ENCODE measurements around the gene INTS11.
"Not testable (repeated sequence)": the region's sequence is repeated elsewhere in the genome, so short reads cannot be mapped to it uniquely, and the experiment has no call there.

INTS11 gene

GRCh38 chr1:1331068-1331965, 6.9 kb upstream of the INTS11 start, which contains the start of gene TAS1R3:
Gene TAS1R3, plus strand, starts transcription at chr1:1331280. Its CDS starts 66 bp downstream, at chr1:1331346.
- in situ Hi-C loops (cut with HindIII; ENCODE audit: low sequenced_read_pairs), result no loop called here

DNA sequence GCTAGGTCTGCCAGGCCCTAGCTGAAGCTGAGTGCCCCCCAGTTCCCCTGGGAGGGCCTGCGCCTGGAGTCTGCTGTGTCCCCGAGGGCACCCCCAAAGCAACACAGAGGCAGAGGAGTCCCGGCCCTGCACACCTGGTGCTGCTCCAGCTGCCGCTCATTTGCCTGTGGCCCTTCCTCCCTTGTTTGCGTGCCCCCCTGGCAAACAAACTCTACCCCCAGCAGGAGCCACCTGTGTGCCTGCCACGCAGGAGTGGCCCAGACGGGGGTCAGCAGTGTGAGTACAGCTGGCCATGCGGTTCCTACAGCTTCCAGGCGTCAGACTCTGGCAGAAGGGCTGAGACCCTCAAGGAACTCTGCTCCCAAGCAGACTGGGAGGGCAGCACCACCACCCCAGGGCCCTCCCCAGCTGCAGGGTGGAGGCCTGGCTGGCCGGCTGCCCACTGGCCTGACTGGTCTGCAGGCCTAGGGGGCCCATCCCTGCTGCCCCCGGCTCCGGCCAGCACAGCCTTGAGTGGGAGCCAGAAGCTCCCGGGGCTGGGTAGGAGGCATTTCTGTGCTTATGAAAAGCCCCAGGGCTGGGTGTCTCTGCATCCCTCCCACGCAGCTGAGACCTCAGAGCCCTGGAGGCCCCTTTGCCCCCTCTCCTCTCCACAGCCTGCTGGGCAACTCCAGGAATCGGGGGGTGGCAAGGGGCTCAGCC, 6.1 kb upstream of the INTS11 start:
- in situ Hi-C loops (cut with HindIII; ENCODE audit: low sequenced_read_pairs), result no loop called here

DNA sequence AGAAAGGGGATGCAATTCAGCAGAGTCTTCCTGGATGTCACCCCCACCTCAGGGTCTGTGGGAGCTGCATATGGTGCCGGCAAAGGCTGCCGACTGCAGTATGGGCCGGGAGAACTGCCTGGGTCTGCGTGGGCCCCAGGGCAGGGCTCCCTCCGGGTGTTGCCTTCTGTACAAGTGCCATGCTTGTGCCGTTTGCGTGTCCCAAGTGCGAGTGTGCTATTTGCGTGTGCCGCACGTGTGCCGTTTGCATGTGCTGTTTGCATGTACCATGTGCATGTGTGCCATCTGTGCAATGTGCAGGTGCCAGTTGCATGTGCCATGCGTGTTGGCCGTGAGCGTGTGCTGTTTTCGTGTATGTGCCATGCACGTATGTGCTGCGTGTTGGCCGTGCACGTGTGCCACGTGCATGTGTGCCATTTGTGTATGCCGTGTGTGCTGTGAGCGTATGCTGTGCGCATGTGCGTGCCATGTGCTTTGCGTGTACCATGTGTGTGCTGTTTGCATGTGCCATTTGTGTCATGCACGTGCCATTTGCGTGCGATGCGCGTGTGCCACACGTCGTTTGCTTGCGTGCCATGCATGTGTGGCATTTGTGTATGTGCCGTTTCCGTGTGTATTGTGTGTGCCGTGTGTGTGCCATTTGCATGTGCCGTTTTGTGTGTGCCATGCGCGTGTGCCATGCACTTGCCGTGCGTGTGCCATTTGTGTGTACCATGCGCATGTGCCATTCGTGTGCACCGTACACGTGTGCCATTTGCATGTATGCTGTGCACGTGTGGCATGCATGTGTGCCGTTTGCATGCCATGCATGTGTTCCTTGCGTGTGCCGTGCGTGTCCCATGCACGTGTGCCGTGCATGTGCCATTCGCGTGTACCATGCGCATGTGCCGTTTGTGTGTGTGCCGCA, 5.1 kb upstream of the INTS11 start:
- in situ Hi-C loops (cut with HindIII; ENCODE audit: low sequenced_read_pairs), result no loop called here

DNA sequence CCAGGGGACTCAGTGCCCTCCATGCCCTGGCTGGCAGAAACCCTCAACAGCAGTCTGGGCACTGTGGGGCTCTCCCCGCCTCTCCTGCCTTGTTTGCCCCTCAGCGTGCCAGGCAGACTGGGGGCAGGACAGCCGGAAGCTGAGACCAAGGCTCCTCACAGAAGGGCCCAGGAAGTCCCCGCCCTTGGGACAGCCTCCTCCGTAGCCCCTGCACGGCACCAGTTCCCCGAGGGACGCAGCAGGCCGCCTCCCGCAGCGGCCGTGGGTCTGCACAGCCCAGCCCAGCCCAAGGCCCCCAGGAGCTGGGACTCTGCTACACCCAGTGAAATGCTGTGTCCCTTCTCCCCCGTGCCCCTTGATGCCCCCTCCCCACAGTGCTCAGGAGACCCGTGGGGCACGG, 3.8 kb upstream of the INTS11 start:
- in situ Hi-C loops (cut with HindIII; ENCODE audit: low sequenced_read_pairs), result no loop called here

DNA sequence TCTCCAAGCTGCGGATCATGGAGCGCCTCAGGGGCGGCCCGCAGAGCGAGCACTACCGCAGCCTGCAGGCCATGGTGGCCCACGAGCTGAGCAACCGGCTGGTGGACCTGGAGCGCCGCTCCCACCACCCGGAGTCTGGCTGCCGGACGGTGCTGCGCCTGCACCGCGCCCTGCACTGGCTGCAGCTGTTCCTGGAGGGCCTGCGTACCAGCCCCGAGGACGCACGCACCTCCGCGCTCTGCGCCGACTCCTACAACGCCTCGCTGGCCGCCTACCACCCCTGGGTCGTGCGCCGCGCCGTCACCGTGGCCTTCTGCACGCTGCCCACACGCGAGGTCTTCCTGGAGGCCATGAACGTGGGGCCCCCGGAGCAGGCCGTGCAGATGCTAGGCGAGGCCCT, 2.8 kb upstream of the INTS11 start:
- in situ Hi-C loops (cut with HindIII; ENCODE audit: low sequenced_read_pairs), result no loop called here

- in situ Hi-C loops (cut with HindIII; ENCODE audit: low sequenced_read_pairs), result no loop called here
These were observed 1.7 kb upstream of the INTS11 start for GRCh38 chr1:1326075-1326605.

DNA sequence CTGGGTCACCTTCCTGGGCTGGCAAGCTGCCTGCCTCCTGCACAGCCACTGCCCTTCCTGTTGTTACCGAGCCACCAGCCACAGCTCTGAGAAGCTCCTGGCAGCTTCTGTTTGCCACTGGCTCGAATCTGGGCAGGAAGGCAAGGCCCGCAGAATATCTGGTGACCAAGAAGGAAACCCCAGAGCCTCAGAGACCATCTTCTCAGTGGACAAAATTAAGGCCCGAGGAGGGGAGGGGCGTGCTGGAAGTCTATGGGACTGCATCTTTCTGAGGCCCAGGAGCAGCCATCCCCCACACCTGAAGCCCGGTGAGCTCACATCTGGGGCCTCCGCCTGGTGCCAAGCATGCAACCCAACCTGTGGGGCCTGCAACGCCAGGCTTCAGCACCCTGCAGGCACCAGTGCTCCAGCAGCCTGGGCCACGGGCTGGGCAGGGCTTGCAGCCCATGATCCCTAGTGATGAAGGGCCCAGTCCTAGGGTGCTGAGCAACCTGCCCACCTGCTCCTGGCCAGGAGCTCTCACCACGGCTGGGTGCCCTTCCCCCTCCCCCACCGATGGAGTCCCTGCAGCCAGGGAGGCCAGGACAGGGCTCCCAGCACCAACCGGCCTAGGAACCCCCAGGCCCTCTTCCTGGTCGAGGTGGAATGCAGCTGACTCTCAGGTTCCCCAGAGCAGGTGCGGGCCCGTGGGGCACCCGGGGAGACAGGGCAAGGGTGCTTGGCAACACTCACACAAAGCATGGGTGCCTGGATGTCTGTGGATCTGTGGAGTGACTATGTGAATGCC, 1.0 kb upstream of the INTS11 start:
- in situ Hi-C loops (cut with HindIII; ENCODE audit: low sequenced_read_pairs), result no loop called here

DNA sequence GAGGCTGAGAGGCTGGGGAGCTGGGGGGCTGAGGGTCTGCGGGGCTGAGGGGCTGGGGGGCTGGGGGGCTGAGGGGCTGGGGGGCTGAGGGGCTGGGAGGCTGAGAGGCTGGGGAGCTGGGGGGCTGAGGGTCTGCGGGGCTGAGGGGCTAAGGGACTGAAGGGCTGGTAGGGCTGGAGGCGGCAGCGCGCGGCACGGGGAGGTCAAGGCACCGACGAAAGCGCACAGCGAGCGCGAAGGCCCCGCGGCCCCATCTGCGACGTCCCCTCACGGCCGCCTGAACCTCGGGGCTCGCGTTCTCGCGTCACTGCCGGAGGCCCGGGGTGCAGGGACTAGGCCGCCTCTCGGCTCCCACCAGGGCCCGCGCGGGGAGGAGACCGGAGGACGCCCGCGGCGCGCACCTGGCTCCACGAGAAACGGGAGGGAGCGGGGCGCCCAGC, 356 bp downstream of the INTS11 start:
- in situ Hi-C loops (cut with HindIII; ENCODE audit: low sequenced_read_pairs), result no loop called here

DNA sequence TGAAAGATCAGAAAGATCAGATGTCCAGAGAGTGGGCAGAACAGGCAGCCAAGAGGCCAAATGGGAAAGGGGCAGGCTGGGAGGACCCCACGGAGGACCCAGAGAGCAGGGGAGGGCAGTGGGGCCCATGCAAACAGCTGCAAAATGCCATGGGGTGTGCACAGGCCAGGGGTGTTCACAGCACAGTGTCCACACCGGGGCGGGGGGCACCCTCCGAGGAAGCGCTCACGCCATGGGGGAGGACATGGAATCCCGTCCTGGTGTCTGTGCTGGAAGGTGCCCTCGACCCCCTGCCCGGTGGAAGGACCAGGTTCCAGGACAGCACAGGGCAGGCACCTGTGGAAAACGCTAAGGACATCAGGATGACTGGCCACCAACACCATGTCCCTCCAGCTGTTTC, 1.5 kb downstream of the INTS11 start:
- in situ Hi-C loops (cut with HindIII; ENCODE audit: low sequenced_read_pairs), result no loop called here

GRCh38 chr1:1322418-1322817, 2.0 kb downstream of the INTS11 start:
- in situ Hi-C loops (cut with HindIII; ENCODE audit: low sequenced_read_pairs), result no loop called here

- in situ Hi-C loops (cut with HindIII; ENCODE audit: low sequenced_read_pairs), result no loop called here
These were observed 3.0 kb downstream of the INTS11 start for GRCh38 chr1:1321477-1321876.

DNA sequence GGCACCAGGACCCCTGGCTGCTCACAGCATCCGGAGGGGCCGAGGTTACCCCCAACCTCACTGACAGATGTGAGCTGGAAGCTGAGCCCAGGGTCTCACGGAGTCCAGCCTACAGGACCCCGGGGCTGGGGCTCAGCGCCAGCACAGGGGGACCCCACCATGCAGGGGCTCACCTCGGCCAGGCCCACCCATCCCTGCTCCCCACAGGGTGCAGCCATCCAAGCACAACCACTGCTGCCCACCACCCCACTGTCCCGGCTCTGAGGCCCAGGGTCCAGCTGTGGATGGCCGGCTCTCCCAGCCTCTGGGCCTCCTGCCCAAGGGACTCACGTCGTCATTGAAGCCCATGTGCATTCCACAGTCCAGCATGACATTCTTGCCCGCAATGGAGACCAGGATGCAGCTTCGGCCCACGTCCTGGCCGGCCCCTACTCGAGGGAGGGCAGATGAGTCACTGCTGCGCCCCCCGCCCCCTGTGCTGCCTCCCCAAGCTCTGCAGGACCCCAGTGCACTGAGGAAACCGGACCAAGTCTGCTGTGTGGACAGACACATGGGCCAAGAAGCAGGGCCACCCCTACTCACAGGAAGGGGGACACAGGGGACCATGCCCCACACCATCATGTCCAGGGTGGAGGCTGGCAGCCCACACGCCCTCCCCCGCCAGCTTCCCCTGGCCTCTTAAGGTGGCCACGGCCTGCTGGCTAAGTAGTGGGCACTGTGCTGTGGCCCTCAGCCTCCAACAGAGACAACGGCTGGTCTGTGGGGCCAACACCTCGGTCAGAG, 3.6 kb downstream of the INTS11 start:
- in situ Hi-C loops (cut with HindIII; ENCODE audit: low sequenced_read_pairs), result no loop called here

DNA sequence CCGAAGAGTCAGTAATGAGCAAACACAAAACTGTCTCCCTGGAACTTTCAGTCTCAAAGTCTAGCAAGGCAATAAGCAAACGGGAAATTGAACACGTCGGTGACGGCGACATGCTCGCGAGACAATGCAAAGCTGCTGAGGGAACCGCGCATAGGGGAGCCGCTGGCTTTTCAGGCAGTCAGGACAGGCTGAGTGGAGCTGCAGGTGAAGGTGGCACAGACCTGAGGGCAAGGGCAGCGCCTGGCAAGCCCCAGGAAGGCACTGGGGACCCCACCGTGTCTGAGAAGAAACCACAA, 4.9 kb downstream of the INTS11 start:
- in situ Hi-C loops (cut with HindIII; ENCODE audit: low sequenced_read_pairs), result no loop called here

GRCh38 chr1:1318777-1319645, 5.4 kb downstream of the INTS11 start:
- in situ Hi-C loops (cut with HindIII; ENCODE audit: low sequenced_read_pairs), result no loop called here

DNA sequence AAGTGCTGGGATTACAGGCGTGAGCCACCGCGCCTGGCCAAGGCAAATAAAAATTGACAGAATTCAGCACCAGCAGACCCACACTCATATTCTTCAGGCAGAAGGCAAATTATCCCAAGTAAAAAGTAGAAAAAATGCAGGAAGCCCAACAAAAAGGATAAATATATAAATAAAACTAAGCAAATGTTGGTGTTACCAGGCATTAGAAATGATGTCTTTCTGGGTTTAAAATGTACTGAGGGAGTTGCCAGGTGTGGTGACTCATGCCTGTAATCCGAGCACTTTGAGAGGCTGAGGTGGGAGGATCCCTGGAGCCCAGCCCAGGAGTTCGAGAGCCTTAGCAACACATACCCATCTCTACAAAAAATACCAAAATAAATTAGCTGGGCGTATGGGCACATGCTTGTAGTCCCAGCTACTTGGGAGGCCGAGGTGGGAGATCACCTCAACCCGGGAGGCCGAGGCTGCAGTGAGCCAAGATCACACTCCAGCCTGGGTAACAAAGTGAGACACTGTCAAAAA, 6.3 kb downstream of the INTS11 start:
- in situ Hi-C loops (cut with HindIII; ENCODE audit: low sequenced_read_pairs), result no loop called here

DNA sequence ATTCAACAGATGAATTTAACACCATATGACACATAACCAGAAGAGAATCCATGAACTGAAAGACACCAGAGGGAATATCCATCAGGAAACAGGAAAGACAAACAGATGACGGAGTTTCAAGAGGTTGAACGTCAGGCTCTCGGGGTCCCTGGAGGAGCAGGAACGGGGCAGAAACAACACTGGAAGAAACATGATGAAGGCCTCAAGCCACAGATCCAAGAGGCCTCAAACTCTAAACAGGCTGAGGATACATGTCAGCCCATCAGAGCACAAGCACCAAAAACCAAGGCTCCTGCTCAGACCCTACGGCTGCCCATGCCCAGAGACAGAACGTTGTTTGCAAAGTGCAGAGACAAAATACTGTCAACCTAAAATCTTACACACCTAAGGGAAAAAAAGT, 7.0 kb downstream of the INTS11 start:
- in situ Hi-C loops (cut with HindIII; ENCODE audit: low sequenced_read_pairs), result no loop called here

GRCh38 chr1:1316199-1316598, 8.3 kb downstream of the INTS11 start:
- in situ Hi-C loops (cut with HindIII; ENCODE audit: low sequenced_read_pairs), result not testable (repeated sequence)

DNA sequence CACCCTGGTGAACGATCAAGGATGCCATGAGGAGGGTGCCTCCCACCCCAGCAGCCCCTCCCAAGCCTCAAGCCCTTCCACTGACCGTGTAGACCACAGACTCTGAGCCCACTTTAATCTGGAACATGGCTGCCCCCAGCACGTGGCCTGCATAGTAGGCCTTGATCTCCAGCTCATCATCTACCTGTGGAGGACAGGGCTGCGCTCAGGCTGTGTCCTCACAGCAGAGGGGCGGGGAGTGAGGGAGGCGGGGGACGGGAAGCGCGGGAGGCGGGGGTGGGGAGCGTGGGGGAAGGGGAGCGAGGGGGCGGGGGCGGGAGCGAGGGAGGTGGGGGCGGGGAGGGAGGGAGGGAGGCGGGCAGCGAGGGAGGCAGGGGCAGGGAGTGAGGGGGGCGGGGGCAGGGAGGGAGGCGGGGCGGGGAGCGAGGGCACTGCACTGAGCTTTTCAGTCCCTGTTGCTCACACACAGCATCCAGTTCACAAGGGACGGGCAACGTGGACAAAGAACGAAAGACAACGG, 9.0 kb downstream of the INTS11 start:
- in situ Hi-C loops (cut with HindIII; ENCODE audit: low sequenced_read_pairs), result no loop called here
